ENCODE measurements around the gene ZNF579.

DNA sequence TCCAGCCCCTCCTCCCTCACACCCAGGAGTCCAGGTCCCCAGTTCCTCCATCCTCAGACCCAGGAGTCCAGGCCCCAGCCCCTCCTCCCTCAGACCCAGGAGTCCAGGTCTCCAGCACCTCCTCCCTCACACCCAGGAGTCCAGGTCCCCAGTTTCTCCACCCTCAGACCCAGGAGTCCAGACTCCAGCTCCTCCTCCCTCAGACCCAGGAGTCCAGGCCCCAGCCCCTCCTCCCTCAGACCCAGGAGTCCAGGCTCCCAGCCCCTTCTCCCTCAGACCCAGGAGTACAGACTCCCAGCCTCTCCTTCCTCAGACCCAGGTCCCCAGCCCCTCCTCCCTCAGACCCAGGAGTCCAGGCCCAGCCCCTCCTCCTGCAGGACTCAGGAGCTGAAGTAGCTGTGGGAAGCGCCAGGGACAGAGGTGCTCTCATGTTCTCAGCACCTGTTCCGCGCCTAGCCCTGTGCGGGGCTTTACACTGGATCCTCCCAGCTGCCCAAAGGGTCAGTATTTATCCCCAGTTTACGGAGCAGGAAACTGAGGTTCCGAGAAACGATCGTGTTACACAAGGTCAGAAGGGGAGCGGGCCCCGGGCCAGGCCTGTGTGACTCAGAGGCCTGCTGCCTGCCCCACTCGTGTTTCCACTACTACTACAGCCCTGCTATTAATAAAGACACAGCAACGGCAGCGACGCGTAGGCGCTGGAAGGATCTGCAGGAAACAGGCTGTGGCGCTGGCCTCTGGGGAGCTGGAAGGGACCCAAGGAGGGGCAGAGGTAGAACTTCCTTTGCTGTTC lies 33.6 kb downstream of the ZNF579 start:
- TF ChIP-seq, protein P1, sequence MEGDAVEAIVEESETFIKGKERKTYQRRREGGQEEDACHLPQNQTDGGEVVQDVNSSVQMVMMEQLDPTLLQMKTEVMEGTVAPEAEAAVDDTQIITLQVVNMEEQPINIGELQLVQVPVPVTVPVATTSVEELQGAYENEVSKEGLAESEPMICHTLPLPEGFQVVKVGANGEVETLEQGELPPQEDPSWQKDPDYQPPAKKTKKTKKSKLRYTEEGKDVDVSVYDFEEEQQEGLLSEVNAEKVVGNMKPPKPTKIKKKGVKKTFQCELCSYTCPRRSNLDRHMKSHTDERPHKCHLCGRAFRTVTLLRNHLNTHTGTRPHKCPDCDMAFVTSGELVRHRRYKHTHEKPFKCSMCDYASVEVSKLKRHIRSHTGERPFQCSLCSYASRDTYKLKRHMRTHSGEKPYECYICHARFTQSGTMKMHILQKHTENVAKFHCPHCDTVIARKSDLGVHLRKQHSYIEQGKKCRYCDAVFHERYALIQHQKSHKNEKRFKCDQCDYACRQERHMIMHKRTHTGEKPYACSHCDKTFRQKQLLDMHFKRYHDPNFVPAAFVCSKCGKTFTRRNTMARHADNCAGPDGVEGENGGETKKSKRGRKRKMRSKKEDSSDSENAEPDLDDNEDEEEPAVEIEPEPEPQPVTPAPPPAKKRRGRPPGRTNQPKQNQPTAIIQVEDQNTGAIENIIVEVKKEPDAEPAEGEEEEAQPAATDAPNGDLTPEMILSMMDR (IDR thresholded peaks at IDR 0.05; ENCODE audit: control extremely low read depth in 1 of 3, insufficient read depth in 1 of 3, low read depth in 1 of 3, low read length in 3 of 3) = no peak
- no peak for TF ChIP-seq POLR2AphosphoS5 (IDR thresholded peaks at IDR 0.05; ENCODE audit: low read depth, low read length)
- no peak for TF ChIP-seq RNF2 (IDR thresholded peaks at IDR 0.05; ENCODE audit: borderline replicate concordance, low read depth, low read length, missing control alignments, poor library complexity, severe bottlenecking)
- TF ChIP-seq YY1 (IDR thresholded peaks at IDR 0.05; ENCODE audit: low read depth, low read length) = no peak
- TF ChIP-seq KDM5A (IDR thresholded peaks at IDR 0.05; ENCODE audit: low read length) = no peak
- TF ChIP-seq EZH2 (IDR thresholded peaks at IDR 0.05; ENCODE audit: low read depth, low read length, severe bottlenecking) = no peak
- no peak for TF ChIP-seq EP300 (IDR thresholded peaks at IDR 0.05; ENCODE audit: borderline replicate concordance in 1 of 2, low read depth in 2 of 2, low read length in 2 of 2)
- no peak for TF ChIP-seq HDAC2 (IDR thresholded peaks at IDR 0.05; ENCODE audit: borderline replicate concordance in 1 of 2, low read depth in 2 of 2, low read length in 2 of 2)
- no peak for TF ChIP-seq TAF1 (IDR thresholded peaks at IDR 0.05; ENCODE audit: low read depth, low read length)
- no peak for TF ChIP-seq CBX8 (IDR thresholded peaks at IDR 0.05; ENCODE audit: borderline replicate concordance, low read depth, low read length)
- TF ChIP-seq POLR2A (IDR thresholded peaks at IDR 0.05; ENCODE audit: control extremely low read depth in 1 of 2, low read depth in 2 of 2, low read length in 2 of 2) = no peak
- TF ChIP-seq SP1 (IDR thresholded peaks at IDR 0.05; ENCODE audit: low read depth, low read length) = no peak
- TF ChIP-seq, protein P2, sequence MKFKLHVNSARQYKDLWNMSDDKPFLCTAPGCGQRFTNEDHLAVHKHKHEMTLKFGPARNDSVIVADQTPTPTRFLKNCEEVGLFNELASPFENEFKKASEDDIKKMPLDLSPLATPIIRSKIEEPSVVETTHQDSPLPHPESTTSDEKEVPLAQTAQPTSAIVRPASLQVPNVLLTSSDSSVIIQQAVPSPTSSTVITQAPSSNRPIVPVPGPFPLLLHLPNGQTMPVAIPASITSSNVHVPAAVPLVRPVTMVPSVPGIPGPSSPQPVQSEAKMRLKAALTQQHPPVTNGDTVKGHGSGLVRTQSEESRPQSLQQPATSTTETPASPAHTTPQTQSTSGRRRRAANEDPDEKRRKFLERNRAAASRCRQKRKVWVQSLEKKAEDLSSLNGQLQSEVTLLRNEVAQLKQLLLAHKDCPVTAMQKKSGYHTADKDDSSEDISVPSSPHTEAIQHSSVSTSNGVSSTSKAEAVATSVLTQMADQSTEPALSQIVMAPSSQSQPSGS (IDR thresholded peaks at IDR 0.05; ENCODE audit: low read length) = no peak

All from H1 (cell line).